Aorta (tissue), 5 donors: ENCODE data around the gene SLC22A8. TPM values are rescaled to one million over a fixed set of nuclear protein-coding genes. Genes with fewer than 3 reads are reported as not detected.

Source experiments
- ATAC-seq: fragments of 200-7000 bp; cut with Tn5 transposase; one replicate; pipeline ENCODE4 v1.9.1; 2022; ENCODE audit warnings: moderate library complexity; ENCODE audit not compliant: low FRiP score
- DNase-seq, 2 donors: peaks; one replicate each; pipeline ENCODE4 v3.0.0-alpha.2; 2020
- H3K27ac ChIP-seq, 2 donors: one replicate each; pipeline ENCODE4 v1.5.1; 2013; ENCODE audit warnings: low read length in 2 of 2, mild to moderate bottlenecking in 2 of 2, moderate library complexity in 2 of 2, control low read depth in 1 of 2, inconsistent platforms in 1 of 2, low read depth in 1 of 2
- H3K27me3 ChIP-seq, 2 donors: one replicate each; pipeline ENCODE4 v1.6.1; 2013; ENCODE audit warnings: control low read depth in 1 of 2, low read length in 1 of 2, mild to moderate bottlenecking in 1 of 2, moderate library complexity in 1 of 2; ENCODE audit not compliant: insufficient read depth in 2 of 2, control insufficient read depth in 1 of 2
- H3K36me3 ChIP-seq, 2 donors: one replicate each; pipeline ENCODE4 v1.6.1; 2013; ENCODE audit warnings: control low read depth in 1 of 2, low read length in 1 of 2, mild to moderate bottlenecking in 1 of 2; ENCODE audit not compliant: insufficient read depth in 2 of 2, control insufficient read depth in 1 of 2
- H3K4me1 ChIP-seq, 2 donors: one replicate each; pipeline ENCODE4 v1.6.1; 2013; ENCODE audit warnings: low read length in 2 of 2, control low read depth in 1 of 2, mild to moderate bottlenecking in 1 of 2, moderate library complexity in 1 of 2; ENCODE audit not compliant: insufficient read depth in 2 of 2, control insufficient read depth in 1 of 2
- H3K4me3 ChIP-seq, 2 donors: one replicate each; pipeline ENCODE4 v1.5.1; 2013; ENCODE audit warnings: low read length in 2 of 2, control low read depth in 1 of 2, mild to moderate bottlenecking in 1 of 2
- H3K9me3 ChIP-seq: one replicate; pipeline ENCODE4 v1.6.1; 2013; ENCODE audit warnings: mild to moderate bottlenecking, low read length; ENCODE audit not compliant: control insufficient read depth
- WGBS, 2 donors: extraction: QIAGEN DNeasy Blood & Tissue Kit; methylation state at CpG; one replicate each; pipeline ENCODE4 v1.1.7; 2013; 5-methylcytosine and 5-hydroxymethylcytosine counted together
- intact Hi-C, 2 donors: fragments of 100-400 bp; cut with DNase I; formaldehyde crosslinking; loops; one replicate each; pipeline versions ENCODE4 v1.14.2 to v1.15.0; 2022
- polyA plus RNA-seq, 2 donors: library from polyadenylated mRNA; stranded (reverse); fragments of 200-250 nt; gene quantifications; one replicate each; pipeline ENCODE4 v1.2.3, GENCODE V29; 2013
- total RNA-seq, 2 donors: library from RNA; stranded (reverse); fragmentation: NEBNext Ultra II Directional; extraction: Animal tissue kit (Norgen Biotek cat#: 25700); gene quantifications; one replicate each; pipeline ENCODE4 v1.2.1, GENCODE V29; 2021
- donor health status: healthy with polysubstance abuse.
- donor health status: Bipolar disorder and iron deficiency.
- donor health status: DM: no; HTN: no; CAD: no.
- donor health status: DM: no; HTN: no; CAD: no.
- donor health status: DM: yes; HTN: yes; CAD: no.

The SLC22A8 gene
- total and polyA plus RNA-seq, 4 donors, result not detected

- 23 to 29% methylated on average over 1 of the region's 1 CpG for WGBS, 2 donors
- no peak for ATAC-seq
Measured at GRCh38 chr11:62980133-62980760, 35.4 kb downstream of the SLC22A8 start.

GRCh38 chr11:62976109-62976508 lies 39.5 kb downstream of the SLC22A8 start:
- 69 to 74% methylated on average over 5 of the region's 5 CpGs for WGBS, 2 donors
- Histone ChIP-seq H3K9me3 (no peaks in the 10 kb centered on the region), H3K36me3 (no peaks in the 10 kb centered on the region), H3K4me3 (no peak overlapping the region), H3K27ac (no peak overlapping the region), H3K27me3 (peaks cover 0 to 3% of the 10 kb centered on the region in 2 donors), H3K4me1 (no peaks in the 10 kb centered on the region)
- ATAC-seq, result no peak
- no peak for DNase-seq
- intact Hi-C loops, result no loop called here

More at GRCh38 chr11:62980133-62980760, 35.4 kb downstream of the SLC22A8 start:
- no peak for DNase-seq
- intact Hi-C loops, result no loop called here
- Histone ChIP-seq H3K9me3 (no peaks in the 10 kb centered on the region), H3K4me1 (no peaks in the 10 kb centered on the region), H3K4me3 (no peak overlapping the region), H3K27ac (no peak overlapping the region), H3K36me3 (no peaks in the 10 kb centered on the region), H3K27me3 (no peaks in the 10 kb centered on the region)

GRCh38 chr11:62974848-62975522 lies 40.7 kb downstream of the SLC22A8 start:
- Histone ChIP-seq H3K27ac (no peak overlapping the region), H3K9me3 (no peaks in the 10 kb centered on the region), H3K4me1 (no peaks in the 10 kb centered on the region), H3K27me3 (peaks cover 0 to 3% of the 10 kb centered on the region in 2 donors), H3K4me3 (no peak overlapping the region), H3K36me3 (no peaks in the 10 kb centered on the region)
- WGBS, 2 donors, result 7 to 8% methylated on average over 9 of the region's 9 CpGs
- intact Hi-C loops, result no loop called here
- DNase-seq (peak in 1 of 2 donors; percentile 81), ATAC-seq (no peak)

GRCh38 chr11:62965574-62965973 lies 50.1 kb downstream of the SLC22A8 start:
- no peaks in the 10 kb centered on the region for H3K4me1 ChIP-seq
- H3K27me3 ChIP-seq, result peaks cover 0 to 2% of the 10 kb centered on the region in 2 donors
- no peak for ATAC-seq
- WGBS, 2 donors, result 38 to 42% methylated on average over 2 of the region's 2 CpGs
- H3K9me3 ChIP-seq, result peaks cover 4% of the 10 kb centered on the region
- no peak overlapping the region for H3K27ac ChIP-seq
- H3K36me3 ChIP-seq, result no peaks in the 10 kb centered on the region
- H3K4me3 ChIP-seq, result no peak overlapping the region
- DNase-seq, result no peak
- intact Hi-C loops, result no loop called here

GRCh38 chr11:62962391-62962790 lies 53.2 kb downstream of the SLC22A8 start:
- H3K36me3 ChIP-seq, result no peaks in the 10 kb centered on the region
- ATAC-seq, result no peak
- no peaks in the 10 kb centered on the region for H3K4me1 ChIP-seq
- WGBS, 2 donors, result 66 to 78% methylated on average over 3 of the region's 3 CpGs
- no peak overlapping the region for H3K27ac ChIP-seq
- no peak overlapping the region for H3K4me3 ChIP-seq
- no peak for DNase-seq
- peaks cover 4% of the 10 kb centered on the region for H3K9me3 ChIP-seq
- intact Hi-C loops, result no loop called here
- H3K27me3 ChIP-seq, result peaks cover 0 to 2% of the 10 kb centered on the region in 2 donors

- H3K36me3 ChIP-seq, result no peaks in the 10 kb centered on the region
- H3K27me3 ChIP-seq, result peaks cover 0 to 3% of the 10 kb centered on the region in 2 donors
- H3K27ac ChIP-seq, result no peak overlapping the region
- no peaks in the 10 kb centered on the region for H3K4me1 ChIP-seq
- intact Hi-C loops, result no loop called here
- H3K9me3 ChIP-seq, result peaks cover 2% of the 10 kb centered on the region
- WGBS, 2 donors, result 67 to 71% methylated on average over 4 of the region's 4 CpGs
- H3K4me3 ChIP-seq, result no peak overlapping the region
- no peak for DNase-seq
- ATAC-seq, result no peak
Measured at GRCh38 chr11:62961017-62961570, 54.5 kb downstream of the SLC22A8 start.

- intact Hi-C loops, result no loop called here
- DNase-seq, result no peak
- Histone ChIP-seq H3K4me1 (no peaks in the 10 kb centered on the region), H3K4me3 (no peak overlapping the region), H3K36me3 (no peaks in the 10 kb centered on the region), H3K9me3 (peaks cover 2% of the 10 kb centered on the region), H3K27ac (no peak overlapping the region), H3K27me3 (peaks cover 0 to 2% of the 10 kb centered on the region in 2 donors)
- 99 to 100% methylated on average over 1 of the region's 1 CpG for WGBS, 2 donors
- no peak for ATAC-seq
Measured at GRCh38 chr11:62959422-62959980, 56.1 kb downstream of the SLC22A8 start.

GRCh38 chr11:62958547-62959421 lies 56.9 kb downstream of the SLC22A8 start:
- ATAC-seq (no peak), DNase-seq (no peak)
- Histone ChIP-seq H3K4me1 (no peaks in the 10 kb centered on the region), H3K27ac (no peak overlapping the region), H3K4me3 (no peak overlapping the region), H3K36me3 (no peaks in the 10 kb centered on the region), H3K27me3 (peaks cover 0 to 2% of the 10 kb centered on the region in 2 donors), H3K9me3 (peaks cover 2% of the 10 kb centered on the region)
- intact Hi-C loops, result no loop called here
- 37 to 39% methylated on average over 11 of the region's 11 CpGs for WGBS, 2 donors
